Smooth muscle cell (in vitro differentiated cells): Measurements from ENCODE around the gene GAP43. TPM values are rescaled to one million over a fixed set of nuclear protein-coding genes. Genes with fewer than 3 reads are reported as not detected.

Experiments used
- DNase-seq: peaks from one replicate; lab custom pipeline; 2025; ENCODE audit not compliant: unreplicated experiment; lab: John Stamatoyannopoulos, UW
- H2AFZ ChIP-seq: fragments of 200-600 bp; sonication (generic); 2 replicates; pipeline ENCODE4 v1.6.0; 2016; ENCODE audit warnings: antibody characterized with exemption, low read depth, mild to moderate bottlenecking
- H3F3A ChIP-seq: fragments of 200-600 bp; sonication (generic); 2 replicates; pipeline ENCODE4 v1.6.0; 2017; ENCODE audit warnings: antibody characterized with exemption, low read depth
- H3K27ac ChIP-seq: fragments of 200-600 bp; sonication (generic); 2 replicates; pipeline ENCODE4 v1.5.1; 2016; ENCODE audit warnings: low read depth, mild to moderate bottlenecking
- H3K27me3 ChIP-seq: fragments of 200-600 bp; sonication (generic); 2 replicates; pipeline ENCODE4 v1.6.1; 2016; ENCODE audit warnings: low read depth, mild to moderate bottlenecking
- H3K36me3 ChIP-seq: fragments of 200-600 bp; sonication (generic); 2 replicates; pipeline ENCODE4 v1.5.1; 2016; ENCODE audit warnings: low read depth
- H3K4me1 ChIP-seq: fragments of 200-600 bp; sonication (generic); 2 replicates; pipeline ENCODE4 v1.5.1; 2016; ENCODE audit warnings: low read depth
- H3K4me2 ChIP-seq: fragments of 200-600 bp; sonication (generic); 2 replicates; pipeline ENCODE4 v1.6.0; 2016; ENCODE audit warnings: mild to moderate bottlenecking
- H3K4me3 ChIP-seq: fragments of 200-600 bp; sonication (generic); 2 replicates; pipeline ENCODE4 v1.5.1; 2016; ENCODE audit warnings: mild to moderate bottlenecking
- H3K79me2 ChIP-seq: fragments of 200-600 bp; sonication (generic); 2 replicates; pipeline ENCODE4 v1.6.0; 2016; ENCODE audit warnings: low read depth, mild to moderate bottlenecking
- H3K9ac ChIP-seq: fragments of 200-600 bp; sonication (generic); 2 replicates; pipeline ENCODE4 v1.6.0; 2016; ENCODE audit warnings: low read depth
- H3K9me3 ChIP-seq: fragments of 200-600 bp; sonication (generic); replicated peaks from 2 replicates; pipeline ENCODE4 v1.5.1; 2016; ENCODE audit warnings: low read depth
- H4K20me1 ChIP-seq: fragments of 200-600 bp; sonication (generic); 2 replicates; pipeline ENCODE4 v1.6.0; 2016; ENCODE audit warnings: low read depth
- CTCF ChIP-seq: fragments of 200-600 bp; sonication (generic); IDR thresholded peaks from 2 replicates; pipeline ENCODE4 v1.5.1; 2017; ENCODE audit warnings: borderline replicate concordance, mild to moderate bottlenecking, antibody characterized with exemption; ENCODE audit not compliant: insufficient read depth, poor library complexity, severe bottlenecking
- WGBS: methylation state at CpG from one replicate; pipeline ENCODE4 v1.1.7; 2016; ENCODE audit warnings: low lambda C conversion rate; 5-methylcytosine and 5-hydroxymethylcytosine counted together
- polyA plus RNA-seq: library from polyadenylated mRNA; unstranded; fragments of >200 nt; fragmentation: Nextera tagmentation; extraction: Ambion mirVana; gene quantifications from 2 replicates; pipeline ENCODE4 v1.2.1, GENCODE V29; 2016
- total RNA-seq: library from RNA; depleted of rRNA; stranded (reverse); fragments of >200 nt; gene quantifications from 2 replicates; pipeline ENCODE4 v1.2.3, GENCODE V29; 2014

The GAP43 gene
- total and polyA plus RNA-seq, 2 experiments from 2014 or later: 5.3 to 11.7 TPM

- Histone ChIP-seq H3K27ac (no peak overlapping the region), H4K20me1 (no peaks in the 10 kb centered on the region), H3K27me3 (no peaks in the 10 kb centered on the region), H3K4me1 (no peaks in the 10 kb centered on the region), H2AFZ (no peak overlapping the region), H3F3A (no peaks in the 10 kb centered on the region), H3K9me3 (no peaks in the 10 kb centered on the region), H3K4me3 (no peak overlapping the region), H3K79me2 (no peaks in the 10 kb centered on the region), H3K36me3 (no peaks in the 10 kb centered on the region), H3K4me2 (no peak overlapping the region), H3K9ac (no peak overlapping the region)
- WGBS: 95% methylated on average over 9 of the region's 9 CpGs
- no peak for DNase-seq
- TF ChIP-seq CTCF: no peak
Measured at GRCh38 chr3:115676336-115676735, 53.0 kb downstream of the GAP43 start.

- Histone ChIP-seq H3K4me2 (no peak overlapping the region), H2AFZ (no peak overlapping the region), H3K9ac (no peak overlapping the region), H3K36me3 (no peaks in the 10 kb centered on the region), H3K4me3 (no peak overlapping the region), H3K4me1 (no peaks in the 10 kb centered on the region), H3K9me3 (no peaks in the 10 kb centered on the region), H3K27me3 (no peaks in the 10 kb centered on the region), H3F3A (no peaks in the 10 kb centered on the region), H4K20me1 (no peaks in the 10 kb centered on the region), H3K79me2 (no peaks in the 10 kb centered on the region), H3K27ac (no peak overlapping the region)
- WGBS: 89% methylated on average over 2 of the region's 2 CpGs
- no peak for DNase-seq
- TF ChIP-seq CTCF: no peak
Measured at GRCh38 chr3:115680803-115681345, 57.6 kb downstream of the GAP43 start.

- Histone ChIP-seq H3K4me3 (no peak overlapping the region), H2AFZ (no peak overlapping the region)
Measured at GRCh38 chr3:115681736-115682135, 58.4 kb downstream of the GAP43 start.

More at GRCh38 chr3:115681736-115682135, 58.4 kb downstream of the GAP43 start:
- TF ChIP-seq CTCF: no peak
- Histone ChIP-seq H4K20me1 (no peaks in the 10 kb centered on the region), H3K36me3 (no peaks in the 10 kb centered on the region), H3K4me1 (no peaks in the 10 kb centered on the region), H3K4me2 (no peak overlapping the region), H3K27me3 (no peaks in the 10 kb centered on the region), H3K9me3 (no peaks in the 10 kb centered on the region), H3K79me2 (no peaks in the 10 kb centered on the region), H3F3A (no peaks in the 10 kb centered on the region), H3K9ac (no peak overlapping the region), H3K27ac (no peak overlapping the region)
- no peak for DNase-seq
